GM12878 (cell line): ENCODE data around the gene CMAS. TPM values are rescaled to one million over a fixed set of nuclear protein-coding genes. Genes with fewer than 3 reads are reported as not detected.
"Not testable (repeated sequence)": the region's sequence is repeated elsewhere in the genome, so short reads cannot be mapped to it uniquely, and the experiment has no call there.

Experiments
- ATAC-seq: fragments of 200-7000 bp; cut with Tn5 transposase; 3 replicates; pipeline ENCODE4 v1.9.1; 2020; ENCODE audit warnings: mild to moderate bottlenecking, moderate library complexity
- BruUV-seq: library from RNA; stranded (reverse); fragments of 400-500 nt; replicated peaks from 2 replicates; lab custom pipeline; 2021; lab: Mats Ljungman, UMichigan
- CTCF ChIA-PET: fragments of 300-600 bp; sonication (Branson Sonifier 250); formaldehyde crosslinking; extraction: SDS; loops from one replicate; lab custom pipeline; 2021; ENCODE audit warnings: inconsistent platforms; lab: Yijun Ruan, JAX
- POLR2A ChIA-PET: fragments of 350-600 bp; formaldehyde crosslinking; extraction: SDS; loops from one replicate; lab custom pipeline; 2021; ENCODE audit warnings: inconsistent platforms; lab: Charles Lee
- RAD21 ChIA-PET: fragments of 300-600 bp; sonication (Branson Sonifier 250); formaldehyde crosslinking; loops from one replicate; lab custom pipeline; 2023; ENCODE audit warnings: antibody characterized with exemption; ENCODE audit not compliant: unreplicated experiment; lab: Charles Lee
- SMC1A ChIA-PET: fragments of 300-600 bp; sonication (Branson Sonifier 250); formaldehyde crosslinking; loops from one replicate; lab custom pipeline; 2023; ENCODE audit not compliant: unreplicated experiment, uncharacterized antibody; lab: Charles Lee
- DNase-seq: peaks from one replicate; pipeline ENCODE4 v3.0.0-alpha.2; 2011; ENCODE audit warnings: low read depth, low spot score
- FAIRE-seq: peaks from 3 replicates; lab custom pipeline; 2011; peaks lifted over from hg19 to GRCh38; lab: Jason Lieb, UNC
- H2AFZ ChIP-seq: 2 replicates; pipeline ENCODE4 v1.6.0; 2011; ENCODE audit warnings: low read depth, low read length, control low read depth; ENCODE audit not compliant: control insufficient read depth
- H3K27ac ChIP-seq: 2 replicates; pipeline ENCODE4 v1.5.1; 2011; ENCODE audit warnings: control low read depth; ENCODE audit not compliant: control insufficient read depth, insufficient read depth
- H3K27me3 ChIP-seq, 2 experiments: replicated peaks in 1 of 2; 2 replicates each; pipeline versions ENCODE4 v1.6.0 to v1.6.1; 2011; ENCODE audit warnings: low read length in 1 of 2; ENCODE audit not compliant: control insufficient read depth in 2 of 2, insufficient read depth in 2 of 2
- H3K36me3 ChIP-seq, 2 experiments: 2 replicates each; pipeline ENCODE4 v1.5.1; 2011; ENCODE audit warnings: low read length in 1 of 2; ENCODE audit not compliant: control insufficient read depth in 2 of 2, insufficient read depth in 2 of 2
- H3K4me1 ChIP-seq: 2 replicates; pipeline ENCODE4 v1.6.1; 2011; ENCODE audit warnings: mild to moderate bottlenecking, low read length, moderate library complexity, mixed read lengths; ENCODE audit not compliant: control insufficient read depth, insufficient read depth
- H3K4me2 ChIP-seq: 2 replicates; pipeline ENCODE4 v1.6.0; 2011; ENCODE audit warnings: control low read depth; ENCODE audit not compliant: control insufficient read depth, insufficient read depth
- H3K4me3 ChIP-seq: fragments of 200-600 bp; sonication (generic); 2 replicates; pipeline ENCODE4 v1.5.1; 2016
- H3K79me2 ChIP-seq: 2 replicates; pipeline ENCODE4 v1.6.0; 2011; ENCODE audit warnings: low read length; ENCODE audit not compliant: control insufficient read depth, insufficient read depth
- H3K9ac ChIP-seq: 2 replicates; pipeline ENCODE4 v1.8.0; 2011; ENCODE audit warnings: low read length, control low read depth, mixed read lengths; ENCODE audit not compliant: control insufficient read depth, insufficient read depth
- H3K9me3 ChIP-seq: replicated peaks from 3 replicates; pipeline ENCODE4 v1.5.1; 2011; ENCODE audit warnings: mild to moderate bottlenecking, low read length; ENCODE audit not compliant: control insufficient read depth, insufficient read depth
- H4K20me1 ChIP-seq: 2 replicates; pipeline ENCODE4 v1.6.0; 2011; ENCODE audit not compliant: control insufficient read depth, insufficient read depth
- ATF3 ChIP-seq: IDR thresholded peaks from 2 replicates; pipeline ENCODE4 v1.6.1; 2011; ENCODE audit warnings: low read depth, mild to moderate bottlenecking, low read length, moderate library complexity, borderline replicate concordance; ENCODE audit errors: extremely low read depth
- E4F1 ChIP-seq: fragments of 450-650 bp; IDR thresholded peaks from 2 replicates; pipeline ENCODE4 v1.6.1; 2018; ENCODE audit warnings: borderline replicate concordance, mild to moderate bottlenecking; ENCODE audit not compliant: partially characterized antibody
- EP300 ChIP-seq, 2 experiments: fragments of 150-350 bp in 1 of 2; IDR thresholded peaks; 2 replicates each; pipeline ENCODE4 v1.6.1; 2011 to 2012; ENCODE audit warnings: low read depth in 2 of 2, low read length in 2 of 2, borderline replicate concordance in 1 of 2, improper control_type of control experiment in 1 of 2, inconsistent platforms in 1 of 2; ENCODE audit not compliant: control insufficient read depth in 1 of 2
- MEF2A ChIP-seq: IDR thresholded peaks from 2 replicates; pipeline ENCODE4 v1.6.1; 2011; ENCODE audit warnings: low read depth, mild to moderate bottlenecking, low read length, moderate library complexity; ENCODE audit not compliant: insufficient read depth
- NRF1 ChIP-seq: conservative IDR thresholded peaks from 2 replicates; pipeline ENCODE4 v1.6.1; 2011; ENCODE audit warnings: mild to moderate bottlenecking, low read depth, low read length, improper control_type of control experiment
- PAX8 ChIP-seq: fragments of 450-650 bp; IDR thresholded peaks from 2 replicates; pipeline ENCODE4 v1.6.1; 2017; ENCODE audit warnings: mild to moderate bottlenecking, moderate library complexity
- SKIL ChIP-seq: fragments of 450-650 bp; IDR thresholded peaks from 2 replicates; pipeline ENCODE4 v1.6.1; 2017; ENCODE audit warnings: mild to moderate bottlenecking, low read depth, inconsistent platforms; ENCODE audit not compliant: poor library complexity, severe bottlenecking
- STAT1 ChIP-seq: fragments of 450-650 bp; conservative IDR thresholded peaks from 2 replicates; pipeline ENCODE4 v1.6.1; 2014; ENCODE audit warnings: antibody characterized with exemption, mild to moderate bottlenecking
- YBX1 ChIP-seq: fragments of 450-650 bp; IDR thresholded peaks from 2 replicates; pipeline ENCODE4 v1.6.1; 2016; ENCODE audit warnings: antibody characterized with exemption
- ZBTB33 ChIP-seq: fragments of 450-650 bp; IDR thresholded peaks from 2 replicates; pipeline ENCODE4 v1.6.1; 2017; ENCODE audit warnings: mild to moderate bottlenecking
- WGBS: methylation state at CpG from one replicate; pipeline ENCODE4 v1.1.6; 2016; ENCODE audit warnings: low lambda C conversion rate; ENCODE audit not compliant: insufficient replicate concordance, insufficient coverage; ENCODE audit errors: missing lambda C conversion rate; 5-methylcytosine and 5-hydroxymethylcytosine counted together
- in situ Hi-C: fragments of 300-500 bp; cut with MboI; formaldehyde crosslinking; loops from 9 replicates; pipeline ENCODE4 v1.14.3; 2018; ENCODE audit warnings: mixed read lengths
- intact Hi-C: fragments of 100-400 bp; cut with micrococcal nuclease; formaldehyde crosslinking; loops from one replicate; pipeline ENCODE4 v1.14.2; 2022; ENCODE audit not compliant: unreplicated experiment
- polyA plus RNA-seq, 11 experiments: library from polyadenylated mRNA; depleted of rRNA in 4 of 11; unstranded in 6 of 11; stranded (reverse) in 5 of 11; fragments of >200 nt; fragmentation: Nextera tagmentation in 4 of 11; fragmentation: Illumina TruSeq in 1 of 11; extraction: Ambion mirVana in 4 of 11; extraction: Trizol in 1 of 11; gene quantifications; 1 replicate in 1 of 11; 2 replicates in 10 of 11; pipeline versions ENCODE4 v1.2.1 to v1.2.3, GENCODE V29; 2011 to 2016; ENCODE audit warnings: inconsistent platforms in 2 of 11, missing spikeins in 2 of 11, low read depth in 1 of 11
- total RNA-seq, 4 experiments: library from RNA; depleted of rRNA in 3 of 4; stranded (reverse); fragments of >200 nt in 3 of 4; fragmentation: Illumina TruSeq in 1 of 4; extraction: Trizol in 1 of 4; gene quantifications; 2 replicates each; pipeline versions ENCODE4 v1.2.1 to v1.2.3, GENCODE V29; 2013 to 2021

Gene CMAS
- total and polyA plus RNA-seq, 10 of the 15 experiments (the other 5 are each of a cell fraction or from before 2014, with no cell fraction given), result 12.9 to 73.2 (median 30.8) TPM

GRCh38 chr12:22023489-22023888 is 22.5 kb upstream of the CMAS start:
- FAIRE-seq, in situ Hi-C loops, BruUV-seq, DNase-seq, H3K79me2 ChIP-seq, SMC1A ChIA-PET, CTCF ChIA-PET, H3K9me3 ChIP-seq, H3K27me3 ChIP-seq, POLR2A ChIA-PET, H4K20me1 ChIP-seq, H3K9ac ChIP-seq, H3K4me3 ChIP-seq, ATAC-seq, intact Hi-C loops, H2AFZ ChIP-seq, H3K36me3 ChIP-seq, H3K4me2 ChIP-seq, H3K4me1 ChIP-seq, H3K27ac ChIP-seq: not testable (repeated sequence)
- RAD21 ChIA-PET, result interaction anchor here (0.6 kb wide), 1 partner anchor 60 kb away, joined by 4 read pairs; no protein-coding TSS in a partner anchor

GRCh38 chr12:22029491-22029890 is 16.5 kb upstream of the CMAS start:
- no peaks in the 10 kb centered on the region for H3K27me3 ChIP-seq
- no peak overlapping the region for H3K27ac ChIP-seq
- no peaks in the 10 kb centered on the region for H3K36me3 ChIP-seq
- RAD21 ChIA-PET, result no interaction called here
- no peaks in the 10 kb centered on the region for H4K20me1 ChIP-seq
- H3K4me1 ChIP-seq, result no peaks in the 10 kb centered on the region
- no peaks in the 10 kb centered on the region for H3K79me2 ChIP-seq
- intact Hi-C loops, result no loop called here
- H3K9ac ChIP-seq, result no peak overlapping the region
- SMC1A ChIA-PET, result no interaction called here
- FAIRE-seq (no peak), DNase-seq (no peak), ATAC-seq (no peak)
- no peak overlapping the region for H3K4me3 ChIP-seq
- no TSS peak for BruUV-seq
- CTCF ChIA-PET, result no interaction called here
- POLR2A ChIA-PET, result no interaction called here
- WGBS, result 22% methylated on average over 2 of the region's 2 CpGs
- in situ Hi-C loops, result no loop called here
- TF ChIP-seq ATF3 (no peak), STAT1 (no peak), SKIL (no peak), MEF2A (no peak), YBX1 (no peak), E4F1 (no peak), EP300 (IDR thresholded peaks at IDR 0.05; ENCODE audit: borderline replicate concordance in 1 of 2, control insufficient read depth in 1 of 2, low read depth in 2 of 2, low read length in 2 of 2) (no peak), ZBTB33 (no peak), NRF1 (no peak), PAX8 (no peak)
- no peaks in the 10 kb centered on the region for H3K9me3 ChIP-seq
- H2AFZ ChIP-seq, result no peak overlapping the region
- H3K4me2 ChIP-seq, result no peak overlapping the region
